SH-SY5Y (cell line): ENCODE results near the gene HTT.

Experiments
- GATA2 ChIP-seq: IDR thresholded peaks from 2 replicates; pipeline ENCODE4 v1.6.1; 2011; ENCODE audit warnings: mild to moderate bottlenecking, low read depth, low read length
- GATA3 ChIP-seq: IDR thresholded peaks from 2 replicates; pipeline ENCODE4 v1.6.1; 2011; ENCODE audit warnings: low read depth, mild to moderate bottlenecking, low read length, moderate library complexity

DNA sequence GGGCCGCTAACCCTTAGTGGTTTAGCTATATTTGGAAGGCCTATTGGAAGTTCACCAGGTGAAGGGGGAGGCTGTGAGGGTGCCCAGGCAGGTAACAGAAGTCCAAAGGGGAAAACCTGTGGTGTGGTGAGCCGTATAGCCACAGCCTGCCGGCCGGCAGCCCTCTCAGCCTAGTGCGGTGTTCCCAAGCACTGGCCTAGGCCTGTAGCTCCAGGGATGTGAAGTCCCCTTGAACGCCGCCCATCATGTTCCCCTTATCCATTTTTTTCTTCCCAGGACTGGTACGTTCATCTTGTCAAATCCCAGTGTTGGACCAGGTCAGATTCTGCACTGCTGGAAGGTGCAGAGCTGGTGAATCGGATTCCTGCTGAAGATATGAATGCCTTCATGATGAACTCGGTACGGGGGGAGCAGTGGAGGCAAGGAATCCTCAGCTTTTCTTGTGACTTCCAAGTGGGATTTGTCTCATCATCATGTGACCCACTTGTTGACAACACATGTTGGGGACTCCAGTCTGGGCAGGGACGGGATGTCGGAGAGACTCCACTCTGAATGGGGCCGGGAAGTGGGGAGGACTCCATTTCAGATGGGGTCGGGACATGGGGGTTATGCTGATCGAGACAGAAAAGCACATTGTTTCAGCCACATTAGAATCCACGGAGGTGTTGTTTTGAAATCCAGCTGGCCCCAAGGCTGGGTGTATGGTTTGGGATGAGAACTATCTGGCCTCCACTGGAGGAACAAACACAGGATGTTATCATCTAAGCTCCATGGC lies 135.3 kb downstream of the HTT start:
- TF ChIP-seq GATA2 (no peak), GATA3 (no peak)
